ENCODE results near the gene ABHD16B.

Gene ABHD16B

DNA sequence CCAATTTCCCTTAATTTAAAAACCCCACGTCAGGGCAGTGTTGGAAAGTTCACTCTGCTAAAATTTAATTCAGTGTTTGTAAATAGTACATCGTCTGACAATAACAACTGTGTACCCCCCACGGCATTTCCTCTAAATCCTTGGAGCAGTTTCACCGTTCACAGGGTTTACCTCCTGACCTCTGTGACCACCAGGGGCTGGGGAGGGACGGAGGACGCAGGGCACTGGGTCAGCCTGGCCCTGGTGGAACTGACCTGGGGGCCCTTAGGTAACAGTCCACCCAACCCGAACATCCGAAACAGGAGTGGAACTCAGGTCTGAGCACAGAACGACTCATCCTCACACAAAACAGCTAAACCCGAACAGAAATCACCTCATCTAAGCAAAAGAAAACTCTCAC lies 32.3 kb upstream of the ABHD16B start:
- H3K27ac ChIP-seq (ENCODE audit: low read length) = no peak overlapping the region
- peaks cover 51% of the 10 kb centered on the region for H3K27me3 ChIP-seq (ENCODE audit: insufficient read depth, low read length)
- H3K36me3 ChIP-seq (ENCODE audit: insufficient read depth, low read depth, low read length) = no peaks in the 10 kb centered on the region
- H3K4me1 ChIP-seq (ENCODE audit: insufficient read depth, low read length) = 0 out of 2 replicates have a peak, but pooled peaks cover 7% of the 10 kb centered on the region
- 0 out of 2 replicates have a peak overlapping the region, but pooled peaks have one; percentile 79 for H3K4me3 ChIP-seq (ENCODE audit: low read length)
- no peaks in the 10 kb centered on the region for H3K9me3 ChIP-seq (ENCODE audit: insufficient read depth, low read depth, low read length)
- no peak overlapping the region for H3K9ac ChIP-seq (ENCODE audit: low read depth, low read length)

DNA sequence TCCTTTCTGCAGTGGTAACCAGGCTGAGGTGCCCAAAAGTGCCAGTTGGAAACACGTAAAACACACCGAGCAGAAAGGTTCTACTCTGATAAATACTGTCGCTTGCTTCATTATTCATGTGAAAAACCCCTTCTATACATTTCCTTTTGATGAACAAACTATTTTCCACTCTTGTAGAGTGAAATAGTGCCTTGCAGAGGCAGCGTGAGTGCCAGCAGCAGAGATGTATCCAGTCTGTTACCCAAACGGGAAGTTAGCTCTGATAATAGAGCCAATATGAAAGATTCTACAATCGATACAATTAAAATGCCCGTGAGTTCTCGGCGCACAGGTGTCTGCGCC lies 31.7 kb upstream of the ABHD16B start:
- Histone ChIP-seq H3K27me3 (ENCODE audit: insufficient read depth, low read length) (peaks cover 57% of the 10 kb centered on the region), H3K36me3 (ENCODE audit: insufficient read depth, low read depth, low read length) (no peaks in the 10 kb centered on the region), H3K27ac (ENCODE audit: low read length) (no peak overlapping the region), H3K4me3 (ENCODE audit: low read length) (peak overlapping the region; percentile 79), H3K9ac (ENCODE audit: low read depth, low read length) (no peak overlapping the region; the same call in 1 of the 2 replicates), H3K9me3 (ENCODE audit: insufficient read depth, low read depth, low read length) (no peaks in the 10 kb centered on the region), H3K4me1 (ENCODE audit: insufficient read depth, low read length) (0 out of 2 replicates have a peak, but pooled peaks cover 7% of the 10 kb centered on the region)

DNA sequence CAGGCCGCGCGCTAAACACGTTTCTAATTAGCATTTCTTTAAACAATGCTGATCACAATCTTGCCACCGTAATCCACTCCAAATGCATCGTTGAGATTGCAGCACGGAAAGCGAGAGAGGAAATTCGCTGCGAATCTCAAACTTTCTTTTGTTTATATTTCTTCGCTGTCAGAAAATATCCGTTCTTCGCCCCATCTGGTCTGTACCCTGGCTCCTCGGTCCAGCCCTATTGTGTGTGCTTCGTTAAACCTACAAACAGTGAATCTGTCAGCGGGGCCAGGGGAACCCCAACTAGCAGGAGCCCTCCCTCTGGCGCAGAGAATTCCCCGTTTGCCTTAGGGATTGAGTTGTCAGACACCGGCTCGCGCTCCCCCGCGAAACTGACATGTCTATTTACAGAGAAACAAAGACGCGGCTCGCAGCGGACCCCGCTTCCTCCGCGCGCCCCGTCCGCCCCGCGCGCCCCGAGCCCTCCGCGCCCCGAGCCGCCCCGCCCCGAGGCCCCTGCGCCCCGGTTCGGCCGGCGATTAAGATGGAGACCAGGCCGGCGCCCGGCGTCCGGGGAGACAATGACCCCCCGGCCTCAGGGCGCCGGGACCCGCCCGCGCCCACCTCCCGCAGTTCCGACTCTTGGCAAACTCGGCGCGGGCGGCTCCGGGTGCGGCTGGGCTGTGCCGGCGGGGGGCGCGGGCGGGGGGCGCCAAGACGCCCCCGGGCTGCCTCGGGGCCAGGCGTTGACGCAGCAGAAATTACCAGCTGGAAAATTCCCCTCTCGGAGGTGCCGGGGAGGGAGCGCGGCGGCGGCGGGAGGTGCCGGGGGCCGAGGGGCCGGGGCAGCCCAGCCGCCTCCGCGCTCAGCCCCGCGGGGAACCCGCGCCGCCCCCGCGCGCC lies 31.1 kb upstream of the ABHD16B start:
- Histone ChIP-seq H3K27me3 (ENCODE audit: insufficient read depth, low read length) (peaks cover 57% of the 10 kb centered on the region), H3K9me3 (ENCODE audit: insufficient read depth, low read depth, low read length) (no peaks in the 10 kb centered on the region), H3K9ac (ENCODE audit: low read depth, low read length) (peak overlapping the region; percentile 42; the same call in 1 of the 2 replicates), H3K36me3 (ENCODE audit: insufficient read depth, low read depth, low read length) (no peaks in the 10 kb centered on the region), H3K4me1 (ENCODE audit: insufficient read depth, low read length) (0 out of 2 replicates have a peak, but pooled peaks cover 7% of the 10 kb centered on the region), H3K4me3 (ENCODE audit: low read length) (peak overlapping the region; percentile 79), H3K27ac (ENCODE audit: low read length) (no peak overlapping the region)

DNA sequence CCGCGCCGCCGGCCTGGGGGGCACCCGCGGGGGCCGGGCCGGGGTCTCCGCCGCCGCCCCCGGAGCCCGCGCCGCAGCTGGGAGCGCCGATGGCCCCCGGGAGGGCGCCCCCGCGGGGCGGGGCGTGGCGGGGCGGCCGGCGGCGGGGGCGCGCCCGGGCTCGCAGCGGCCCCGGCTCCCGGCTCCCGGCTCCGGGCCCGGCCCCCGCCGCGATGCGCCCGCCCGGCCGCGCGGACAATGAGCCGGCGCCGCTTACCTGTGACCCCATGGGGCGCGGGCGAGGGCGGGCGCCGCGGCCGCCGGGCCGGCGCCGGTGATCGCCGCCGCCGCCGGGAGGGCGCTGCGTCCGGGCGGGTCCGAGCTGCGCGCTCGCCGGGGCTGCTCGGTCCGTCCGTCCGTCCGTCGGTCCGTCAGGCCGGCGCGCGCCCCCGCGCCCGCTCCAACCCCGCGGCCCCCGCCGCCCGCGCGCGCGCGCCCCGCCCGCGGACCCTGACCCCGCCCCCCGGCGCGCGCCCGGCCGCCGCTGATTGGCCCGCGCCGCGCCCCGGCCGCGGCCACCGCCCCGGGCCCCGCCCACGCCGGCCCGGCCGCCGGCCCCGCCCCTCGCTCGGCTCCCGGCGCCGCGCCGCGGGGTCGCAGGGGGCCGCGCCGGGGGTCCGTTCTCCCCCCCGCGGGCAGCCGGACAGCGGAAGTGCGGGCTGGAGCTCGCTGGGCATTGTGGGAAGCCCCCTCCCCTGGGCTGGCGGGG lies 30.3 kb upstream of the ABHD16B start, which contains the start of gene ZBTB46:
Gene ZBTB46, minus strand, starts transcription at position 424 of the 748 bp plus-strand sequence. CDS start 40,507 bp downstream, outside the sequence.
- 0 out of 2 replicates have a peak, but pooled peaks cover 7% of the 10 kb centered on the region for H3K4me1 ChIP-seq (ENCODE audit: insufficient read depth, low read length)
- no peak within 1 kb of the TSS for H3K27ac ChIP-seq (ENCODE audit: low read length)
- H3K4me3 ChIP-seq (ENCODE audit: low read length) = peak within 1 kb of the TSS; percentile 79
- no peaks in the 10 kb centered on the region for H3K36me3 ChIP-seq (ENCODE audit: insufficient read depth, low read depth, low read length)
- peaks cover 57% of the 10 kb centered on the region for H3K27me3 ChIP-seq (ENCODE audit: insufficient read depth, low read length)
- peak within 1 kb of the TSS; percentile 42; the same call in 1 of the 2 replicates for H3K9ac ChIP-seq (ENCODE audit: low read depth, low read length)
- no peaks in the 10 kb centered on the region for H3K9me3 ChIP-seq (ENCODE audit: insufficient read depth, low read depth, low read length)

DNA sequence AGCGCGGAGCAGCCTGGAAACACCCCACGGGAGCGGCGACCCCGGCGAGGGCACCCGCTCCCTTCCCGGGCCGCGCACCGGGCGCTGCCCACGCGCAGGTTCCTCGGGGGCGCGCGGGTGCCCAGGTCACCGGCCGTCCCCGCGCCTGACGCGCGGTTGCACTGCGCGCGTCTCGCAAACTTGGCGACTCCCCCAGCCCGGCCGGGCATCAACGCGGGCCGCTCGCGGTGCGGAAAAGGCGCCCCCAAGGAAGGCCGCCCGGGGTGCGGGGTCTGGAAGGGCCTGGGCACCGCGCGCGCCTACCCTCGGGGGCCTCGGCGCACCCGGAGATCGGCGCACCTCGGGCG lies 29.7 kb upstream of the ABHD16B start:
- peaks cover 57% of the 10 kb centered on the region for H3K27me3 ChIP-seq (ENCODE audit: insufficient read depth, low read length)
- H3K27ac ChIP-seq (ENCODE audit: low read length) = no peak overlapping the region
- 0 out of 2 replicates have a peak, but pooled peaks cover 7% of the 10 kb centered on the region for H3K4me1 ChIP-seq (ENCODE audit: insufficient read depth, low read length)
- H3K9me3 ChIP-seq (ENCODE audit: insufficient read depth, low read depth, low read length) = no peaks in the 10 kb centered on the region
- H3K36me3 ChIP-seq (ENCODE audit: insufficient read depth, low read depth, low read length) = no peaks in the 10 kb centered on the region
- H3K9ac ChIP-seq (ENCODE audit: low read depth, low read length) = no peak overlapping the region
- peak overlapping the region; percentile 49; the same call in 1 of the 2 replicates for H3K4me3 ChIP-seq (ENCODE audit: low read length)

DNA sequence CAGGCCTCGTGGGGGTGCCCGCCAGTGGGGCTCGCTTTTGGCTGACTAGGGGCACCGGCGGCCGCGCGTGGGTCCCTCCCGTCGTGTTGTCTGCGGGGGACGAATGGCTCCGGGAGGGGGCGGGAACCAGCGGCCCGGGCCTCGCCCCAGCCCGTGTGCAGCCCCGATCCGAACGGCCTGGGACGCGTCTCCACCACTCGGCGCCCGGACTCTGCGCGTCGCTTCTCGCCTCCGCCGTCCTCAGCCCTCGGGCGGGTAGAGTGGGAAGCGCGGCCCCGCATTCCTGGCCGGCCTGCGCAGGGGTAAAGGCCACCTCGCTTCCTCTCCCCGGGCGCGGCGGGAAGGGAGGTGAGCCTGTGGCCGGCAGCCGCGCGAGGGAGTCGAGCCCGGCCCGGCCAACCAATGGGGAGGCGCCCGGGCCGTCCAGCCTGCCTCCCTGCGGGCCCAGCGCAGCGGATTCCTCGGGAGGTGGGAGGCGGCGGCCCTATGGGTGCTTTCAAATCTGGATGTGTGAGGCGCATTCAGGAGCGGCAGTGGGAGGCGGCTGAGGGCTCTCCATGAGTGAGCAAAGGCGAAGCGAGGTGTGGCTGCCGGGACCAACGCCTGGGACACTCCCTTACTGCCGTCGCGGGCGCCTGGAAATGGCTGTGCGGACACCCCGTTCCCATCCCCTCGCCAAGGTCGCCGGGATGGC lies 29.2 kb upstream of the ABHD16B start:
- peaks cover 57% of the 10 kb centered on the region for H3K27me3 ChIP-seq (ENCODE audit: insufficient read depth, low read length)
- no peaks in the 10 kb centered on the region for H3K36me3 ChIP-seq (ENCODE audit: insufficient read depth, low read depth, low read length)
- 0 out of 2 replicates have a peak, but pooled peaks cover 7% of the 10 kb centered on the region for H3K4me1 ChIP-seq (ENCODE audit: insufficient read depth, low read length)
- peak overlapping the region; percentile 49; the same call in 1 of the 2 replicates for H3K4me3 ChIP-seq (ENCODE audit: low read length)
- H3K9ac ChIP-seq (ENCODE audit: low read depth, low read length) = no peak overlapping the region
- no peaks in the 10 kb centered on the region for H3K9me3 ChIP-seq (ENCODE audit: insufficient read depth, low read depth, low read length)
- no peak overlapping the region for H3K27ac ChIP-seq (ENCODE audit: low read length)

DNA sequence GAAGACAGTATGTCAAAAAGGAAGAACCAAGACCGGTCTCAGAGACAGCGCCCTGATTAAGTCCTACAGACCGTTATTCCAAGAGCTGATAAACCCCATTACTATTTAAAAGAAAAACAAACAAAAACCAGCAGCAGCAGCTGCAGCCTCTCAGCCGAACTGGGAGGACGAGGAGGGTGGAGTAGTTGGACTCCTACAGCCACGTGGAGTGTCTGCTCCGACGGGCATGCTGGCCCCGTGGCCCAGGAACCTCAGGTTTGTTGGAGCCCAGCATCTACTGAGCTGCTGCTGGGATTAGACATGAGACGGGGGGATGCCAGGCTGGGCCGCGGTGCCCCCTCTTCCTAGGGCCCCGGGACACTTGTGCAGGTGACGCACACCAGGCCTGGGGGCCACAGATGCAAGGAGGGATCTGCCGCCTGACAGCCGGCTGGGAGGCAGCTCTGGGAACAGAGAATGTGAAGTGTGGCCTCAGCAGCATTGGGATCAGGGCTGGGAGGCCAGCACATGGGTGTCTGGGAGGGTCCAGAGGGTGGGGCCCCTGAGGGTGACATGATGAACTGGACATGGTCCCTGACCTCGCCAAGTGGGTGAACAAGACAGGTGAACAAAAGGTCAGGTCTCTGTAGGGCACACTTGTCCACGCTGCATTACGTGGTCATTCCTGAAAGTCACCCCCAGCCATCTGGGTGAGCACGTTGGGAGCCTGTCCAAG lies 27.4 kb upstream of the ABHD16B start:
- 0 out of 2 replicates have a peak, but pooled peaks cover 7% of the 10 kb centered on the region for H3K4me1 ChIP-seq (ENCODE audit: insufficient read depth, low read length)
- H3K27me3 ChIP-seq (ENCODE audit: insufficient read depth, low read length) = peaks cover 45% of the 10 kb centered on the region
- H3K4me3 ChIP-seq (ENCODE audit: low read length) = no peak overlapping the region
- no peak overlapping the region for H3K27ac ChIP-seq (ENCODE audit: low read length)
- H3K9me3 ChIP-seq (ENCODE audit: insufficient read depth, low read depth, low read length) = no peaks in the 10 kb centered on the region
- H3K36me3 ChIP-seq (ENCODE audit: insufficient read depth, low read depth, low read length) = no peaks in the 10 kb centered on the region
- no peak overlapping the region for H3K9ac ChIP-seq (ENCODE audit: low read depth, low read length)

DNA sequence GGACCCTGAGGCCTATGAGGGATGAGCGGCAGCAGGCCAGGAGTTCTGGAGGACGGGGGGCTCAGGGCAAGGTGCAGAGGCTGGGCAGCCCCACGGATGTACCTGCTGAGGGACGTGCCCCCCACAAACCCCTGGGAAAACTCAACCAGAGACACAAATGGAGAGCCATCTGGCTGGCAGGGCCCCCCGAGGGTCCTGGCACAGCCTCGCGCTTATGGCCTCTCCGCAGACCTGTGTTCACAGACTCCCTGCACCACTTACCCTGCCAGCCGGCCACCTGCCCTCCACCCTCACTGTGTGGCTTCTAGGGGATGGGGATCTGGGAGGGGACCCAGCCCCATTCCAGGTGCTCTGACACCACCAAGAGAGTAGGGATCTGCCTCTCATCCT lies 26.8 kb upstream of the ABHD16B start:
- Histone ChIP-seq H3K9ac (ENCODE audit: low read depth, low read length) (no peak overlapping the region), H3K27me3 (ENCODE audit: insufficient read depth, low read length) (peaks cover 40% of the 10 kb centered on the region), H3K9me3 (ENCODE audit: insufficient read depth, low read depth, low read length) (no peaks in the 10 kb centered on the region), H3K4me1 (ENCODE audit: insufficient read depth, low read length) (0 out of 2 replicates have a peak, but pooled peaks cover 3% of the 10 kb centered on the region), H3K4me3 (ENCODE audit: low read length) (no peak overlapping the region), H3K36me3 (ENCODE audit: insufficient read depth, low read depth, low read length) (no peaks in the 10 kb centered on the region), H3K27ac (ENCODE audit: low read length) (no peak overlapping the region)

DNA sequence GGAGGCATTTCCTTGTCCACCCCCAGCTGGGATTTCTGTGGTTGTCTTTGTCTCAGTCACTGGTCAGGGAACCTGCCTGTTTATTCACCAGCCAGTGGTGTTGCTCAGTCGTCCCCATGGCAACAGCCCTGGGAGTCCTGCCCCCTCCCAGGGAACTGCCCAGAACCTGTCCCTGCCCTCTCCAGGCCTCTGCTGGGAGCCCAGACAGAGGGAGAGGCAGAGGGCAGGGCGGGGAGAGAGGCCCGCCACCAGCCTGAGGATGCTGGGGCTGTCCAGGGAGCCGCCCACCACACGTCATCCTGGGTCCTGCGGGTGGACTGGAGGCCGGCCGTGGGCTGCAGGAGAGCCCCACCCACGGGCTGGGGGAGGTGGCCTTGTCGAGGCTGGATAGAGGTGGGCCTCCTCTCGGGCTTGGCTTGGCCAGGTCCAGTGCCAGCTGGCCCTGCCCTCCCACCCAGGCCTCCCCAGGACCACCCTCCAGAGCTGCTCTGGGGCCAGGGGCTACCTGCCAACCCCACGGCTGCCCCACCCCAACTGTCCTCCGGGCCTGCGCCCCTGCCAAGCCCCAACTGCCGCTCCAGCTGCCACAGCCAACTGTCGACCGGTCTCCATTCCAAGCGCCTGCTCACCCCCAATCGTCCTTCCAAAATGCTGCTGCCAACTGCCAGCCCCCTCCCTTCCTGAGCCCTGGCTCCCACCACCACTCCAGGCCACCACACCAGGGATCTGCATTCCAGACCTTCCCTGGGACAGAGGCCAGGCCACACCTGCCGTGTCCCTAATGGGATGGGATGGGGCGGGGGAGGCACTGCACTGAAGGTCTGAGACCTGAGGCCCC lies 26.1 kb upstream of the ABHD16B start:
- Histone ChIP-seq H3K9ac (ENCODE audit: low read depth, low read length) (no peak overlapping the region), H3K36me3 (ENCODE audit: insufficient read depth, low read depth, low read length) (no peaks in the 10 kb centered on the region), H3K4me3 (ENCODE audit: low read length) (no peak overlapping the region), H3K27ac (ENCODE audit: low read length) (no peak overlapping the region), H3K27me3 (ENCODE audit: insufficient read depth, low read length) (peaks cover 32% of the 10 kb centered on the region), H3K9me3 (ENCODE audit: insufficient read depth, low read depth, low read length) (no peaks in the 10 kb centered on the region), H3K4me1 (ENCODE audit: insufficient read depth, low read length) (no peaks in the 10 kb centered on the region)
